H1 (cell line): ENCODE data around the gene NIM1K. TPM values are rescaled to one million over a fixed set of nuclear protein-coding genes. Genes with fewer than 3 reads are reported as not detected.

Source experiments
- CTCF ChIA-PET: fragments of 300-600 bp; sonication (Branson Sonifier 250); formaldehyde crosslinking; loops from one replicate; lab custom pipeline; 2021; ENCODE audit not compliant: partially characterized antibody; lab: Charles Lee
- POLR2A ChIA-PET: fragments of 300-600 bp; sonication (Branson Sonifier 250); formaldehyde crosslinking; loops from one replicate; lab custom pipeline; 2021; ENCODE audit warnings: inconsistent platforms; ENCODE audit not compliant: partially characterized antibody; lab: Charles Lee
- DNase-seq, 2 experiments: peaks; one replicate each; pipeline versions ENCODE4 v3.0.0 to v3.0.0-alpha.2; 2010 to 2022; ENCODE audit warnings: low spot score in 2 of 2, low read depth in 1 of 2, mixed read lengths in 1 of 2
- FAIRE-seq: peaks from 2 replicates; lab custom pipeline; 2011; peaks lifted over from hg19 to GRCh38; lab: Jason Lieb, UNC
- H2AFZ ChIP-seq: 2 replicates; pipeline ENCODE4 v1.8.1; 2012; ENCODE audit warnings: low read length, inconsistent platforms
- H2AK5ac ChIP-seq: 2 replicates; pipeline ENCODE4 v1.6.1; 2013; ENCODE audit warnings: low read depth, low read length
- H2BK120ac ChIP-seq: replicated peaks from 2 replicates; pipeline ENCODE3; 2013; ENCODE audit warnings: low read depth, low read length, inconsistent platforms
- H2BK12ac ChIP-seq: 2 replicates; pipeline ENCODE4 v1.6.1; 2013; ENCODE audit warnings: low read depth, low read length
- H2BK15ac ChIP-seq: 2 replicates; pipeline ENCODE4 v1.6.1; 2013; ENCODE audit warnings: low read length
- H2BK20ac ChIP-seq: 2 replicates; pipeline ENCODE4 v1.6.1; 2013; ENCODE audit warnings: low read length
- H2BK5ac ChIP-seq: 2 replicates; pipeline ENCODE4 v1.6.1; 2013; ENCODE audit warnings: low read depth, low read length
- H3K14ac ChIP-seq: 2 replicates; pipeline ENCODE4 v1.6.1; 2013; ENCODE audit warnings: inconsistent platforms; ENCODE audit not compliant: insufficient read length
- H3K18ac ChIP-seq: 2 replicates; pipeline ENCODE4 v1.6.1; 2013; ENCODE audit warnings: low read length; ENCODE audit errors: extremely low read depth
- H3K23ac ChIP-seq: 2 replicates; pipeline ENCODE4 v1.6.1; 2013; ENCODE audit warnings: inconsistent platforms; ENCODE audit not compliant: insufficient read length
- H3K23me2 ChIP-seq: 2 replicates; pipeline ENCODE4 v1.6.1; 2013; ENCODE audit warnings: low read depth, low read length
- H3K27ac ChIP-seq: 2 replicates; pipeline ENCODE4 v1.6.1; 2011; ENCODE audit warnings: low read depth, low read length, inconsistent platforms
- H3K27me3 ChIP-seq, 4 experiments: replicated peaks in 1 of 4; 1 replicate in 1 of 4; 2 replicates in 3 of 4; pipeline versions ENCODE4 v1.6.1 to v1.8.1; 2011 to 2013; ENCODE audit warnings: low read length in 3 of 4, mild to moderate bottlenecking in 3 of 4, inconsistent platforms in 2 of 4, mixed read lengths in 2 of 4, moderate library complexity in 1 of 4; ENCODE audit not compliant: control insufficient read depth in 3 of 4, insufficient read depth in 3 of 4; ENCODE audit errors: extremely low read depth in 1 of 4
- H3K36me3 ChIP-seq, 4 experiments: 2 replicates each; pipeline versions ENCODE4 v1.6.1 to v1.8.1; 2011 to 2013; ENCODE audit warnings: mild to moderate bottlenecking in 4 of 4, low read length in 3 of 4, moderate library complexity in 2 of 4, control low read depth in 1 of 4, inconsistent platforms in 1 of 4; ENCODE audit not compliant: insufficient read depth in 4 of 4, control insufficient read depth in 2 of 4
- H3K4ac ChIP-seq: replicated peaks from 2 replicates; pipeline ENCODE3; 2013; ENCODE audit warnings: low read length, low read depth, mixed read lengths, inconsistent platforms; ENCODE audit not compliant: insufficient read length
- H3K4me1 ChIP-seq, 4 experiments: replicated peaks in 1 of 4; 1 replicate in 1 of 4; 2 replicates in 3 of 4; pipeline versions ENCODE4 v1.6.1 to v1.8.1; 2011 to 2013; ENCODE audit warnings: low read length in 3 of 4, inconsistent platforms in 2 of 4, mixed read lengths in 1 of 4; ENCODE audit not compliant: insufficient read depth in 4 of 4, control insufficient read depth in 3 of 4
- H3K4me2 ChIP-seq, 2 experiments: 2 replicates each; pipeline versions ENCODE4 v1.6.1 to v1.8.1; 2011 to 2013; ENCODE audit warnings: low read depth in 2 of 2, low read length in 2 of 2, control low read depth in 1 of 2, inconsistent platforms in 1 of 2, mild to moderate bottlenecking in 1 of 2; ENCODE audit not compliant: insufficient read depth in 1 of 2
- H3K4me3 ChIP-seq, 4 experiments: fragments of 200-600, 300-600 bp in 1 of 4; sonication (generic), shearing (Covaris generic), sonication (Bioruptor Twin) in 1 of 4; 2 replicates each; pipeline versions ENCODE4 v1.5.1 to v1.8.1; 2011 to 2016; ENCODE audit warnings: low read length in 4 of 4, low read depth in 3 of 4, control low read depth in 2 of 4, inconsistent platforms in 2 of 4, mild to moderate bottlenecking in 2 of 4, mixed read lengths in 1 of 4, moderate library complexity in 1 of 4; ENCODE audit not compliant: insufficient read depth in 2 of 4; ENCODE audit errors: extremely low read depth in 1 of 4
- H3K56ac ChIP-seq: replicated peaks from 2 replicates; pipeline ENCODE3; 2013; ENCODE audit warnings: low read depth, mild to moderate bottlenecking, mixed read lengths, low read length, inconsistent platforms; ENCODE audit not compliant: insufficient read length
- H3K79me1 ChIP-seq: 2 replicates; pipeline ENCODE4 v1.6.1; 2013; ENCODE audit warnings: low read depth, low read length, control low read depth
- H3K79me2 ChIP-seq, 2 experiments: 2 replicates each; pipeline versions ENCODE4 v1.6.1 to v1.8.1; 2012 to 2013; ENCODE audit warnings: low read length in 2 of 2, mild to moderate bottlenecking in 2 of 2, inconsistent platforms in 1 of 2; ENCODE audit not compliant: insufficient read depth in 2 of 2, control insufficient read depth in 1 of 2
- H3K9ac ChIP-seq, 4 experiments: replicated peaks in 1 of 4; 1 replicate in 1 of 4; 2 replicates in 3 of 4; pipeline versions ENCODE4 v1.6.1 to v1.8.1; 2011 to 2013; ENCODE audit warnings: low read depth in 3 of 4, low read length in 3 of 4, control low read depth in 2 of 4, mild to moderate bottlenecking in 2 of 4, moderate library complexity in 2 of 4, inconsistent platforms in 1 of 4; ENCODE audit errors: extremely low read depth in 1 of 4
- H3K9me3 ChIP-seq, 2 experiments: 2 replicates each; pipeline versions ENCODE4 v1.6.1 to v1.8.1; 2012 to 2013; ENCODE audit warnings: mild to moderate bottlenecking in 2 of 2, moderate library complexity in 2 of 2, control low read depth in 1 of 2, inconsistent platforms in 1 of 2, low read depth in 1 of 2, low read length in 1 of 2, mixed read lengths in 1 of 2; ENCODE audit not compliant: insufficient read depth in 2 of 2
- H4K20me1 ChIP-seq, 2 experiments: replicated peaks in 1 of 2; 2 replicates each; pipeline versions ENCODE3 to v1.8.1; 2011 to 2013; ENCODE audit warnings: inconsistent platforms in 2 of 2, low read length in 2 of 2, mild to moderate bottlenecking in 1 of 2; ENCODE audit not compliant: insufficient read depth in 2 of 2, control insufficient read depth in 1 of 2
- H4K5ac ChIP-seq: 2 replicates; pipeline ENCODE4 v1.6.1; 2013; ENCODE audit warnings: low read length, low read depth, mixed read lengths, inconsistent platforms; ENCODE audit not compliant: insufficient read length
- H4K8ac ChIP-seq: 2 replicates; pipeline ENCODE4 v1.8.0; 2013; ENCODE audit warnings: mild to moderate bottlenecking, moderate library complexity, low read length, inconsistent platforms; ENCODE audit not compliant: insufficient read depth; ENCODE audit errors: extremely low read depth
- H4K91ac ChIP-seq: replicated peaks from 2 replicates; pipeline ENCODE3; 2013; ENCODE audit warnings: low read length, mixed read lengths, inconsistent platforms; ENCODE audit not compliant: insufficient read length
- ATF3 ChIP-seq: IDR thresholded peaks from 2 replicates; pipeline ENCODE4 v1.6.1; 2011; ENCODE audit warnings: low read depth, mild to moderate bottlenecking, low read length; ENCODE audit not compliant: insufficient read depth
- EP300 ChIP-seq, 2 experiments: IDR thresholded peaks; 1 replicate in 1 of 2; 2 replicates in 1 of 2; pipeline ENCODE4 v1.6.1; 2011 to 2012; ENCODE audit warnings: low read depth in 2 of 2, low read length in 2 of 2, mild to moderate bottlenecking in 2 of 2, borderline replicate concordance in 1 of 2, inconsistent platforms in 1 of 2, moderate library complexity in 1 of 2
- GABPA ChIP-seq: IDR thresholded peaks from 2 replicates; pipeline ENCODE4 v1.6.1; 2011; ENCODE audit warnings: mild to moderate bottlenecking, low read length, moderate library complexity, borderline replicate concordance; ENCODE audit not compliant: insufficient read depth
- GTF2F1 ChIP-seq: IDR thresholded peaks from 2 replicates; pipeline ENCODE4 v1.6.1; 2012; ENCODE audit warnings: low read depth, low read length, improper control_type of control experiment, borderline replicate concordance
- MAFK ChIP-seq: IDR thresholded peaks from 2 replicates; pipeline ENCODE4 v1.6.1; 2012; ENCODE audit warnings: low read depth, mild to moderate bottlenecking, improper control_type of control experiment, low read length
- MAX ChIP-seq: IDR thresholded peaks from 2 replicates; pipeline ENCODE4 v1.6.1; 2012; ENCODE audit warnings: inconsistent platforms
- POLR2A ChIP-seq, 2 experiments: IDR thresholded peaks; 1 replicate in 1 of 2; 2 replicates in 1 of 2; pipeline ENCODE4 v1.6.1; 2011; ENCODE audit warnings: low read depth in 2 of 2, low read length in 2 of 2, mild to moderate bottlenecking in 2 of 2; ENCODE audit errors: control extremely low read depth in 1 of 2
- SIN3A ChIP-seq, 2 experiments: IDR thresholded peaks in 1 of 2; conservative IDR thresholded peaks in 1 of 2; 2 replicates each; pipeline ENCODE4 v1.6.1; 2011 to 2012; ENCODE audit warnings: low read length in 2 of 2, improper control_type of control experiment in 1 of 2, low read depth in 1 of 2, mild to moderate bottlenecking in 1 of 2
- SP1 ChIP-seq: IDR thresholded peaks from 2 replicates; pipeline ENCODE4 v1.6.1; 2011; ENCODE audit warnings: low read depth, low read length
- SP4 ChIP-seq: IDR thresholded peaks from 2 replicates; pipeline ENCODE4 v1.6.1; 2012; ENCODE audit warnings: low read length, inconsistent platforms
- WGBS, 2 experiments: shearing (Covaris generic) in 1 of 2; methylation state at CpG; one replicate each; pipeline versions ENCODE4 v1.1.6 to v1.1.7; 2013 to 2015; ENCODE audit warnings: low lambda C conversion rate in 2 of 2, mixed read lengths in 2 of 2, inconsistent platforms in 1 of 2, low coverage in 1 of 2, missing lambda C conversion rate in 1 of 2; ENCODE audit not compliant: insufficient replicate concordance in 2 of 2, insufficient coverage in 1 of 2, insufficient read length in 1 of 2; ENCODE audit errors: extremely low coverage in 1 of 2, missing lambda C conversion rate in 1 of 2; 5-methylcytosine and 5-hydroxymethylcytosine counted together
- polyA plus RNA-seq, 7 experiments: library from polyadenylated mRNA; depleted of rRNA in 3 of 7; stranded (reverse) in 5 of 7; unstranded in 2 of 7; fragments of >200 nt in 5 of 7; fragments of 200-250 nt in 2 of 7; gene quantifications; 1 replicate in 5 of 7; 2 replicates in 1 of 7; 4 replicates in 1 of 7; pipeline versions ENCODE4 v1.2.1 to v1.2.3, GENCODE V29; 2011 to 2013; ENCODE audit warnings: missing spikeins in 2 of 7, mixed read lengths in 2 of 7
- total RNA-seq: library from RNA; stranded (reverse); fragmentation: NEBNext Ultra II Directional; extraction: Animal tissue kit (Norgen Biotek cat#: 25700); gene quantifications from 2 replicates; pipeline ENCODE4 v1.2.1, GENCODE V29; 2021
- TF ChIP-seq, protein P1 (sequence below): IDR thresholded peaks from 2 replicates; pipeline ENCODE4 v1.6.1; 2012; ENCODE audit warnings: inconsistent platforms

The NIM1K gene
- total and polyA plus RNA-seq, 2 of the 8 experiments (the other 6 are each of a cell fraction or from before 2014, with no cell fraction given): not detected

- H3K56ac ChIP-seq: no peak overlapping the region
- no peaks in the 10 kb centered on the region for H3K4me1 ChIP-seq
- H3K36me3 ChIP-seq: no peaks in the 10 kb centered on the region
- no peak overlapping the region for H3K23ac ChIP-seq
- no peak overlapping the region for H2AK5ac ChIP-seq
- H2BK15ac ChIP-seq: no peak overlapping the region
- no peaks in the 10 kb centered on the region for H3K23me2 ChIP-seq
- no peak for DNase-seq
- no peak overlapping the region for H2BK5ac ChIP-seq
- no peaks in the 10 kb centered on the region for H3K27me3 ChIP-seq
- no peak overlapping the region for H3K4ac ChIP-seq
- no peak overlapping the region for H4K91ac ChIP-seq
- H4K20me1 ChIP-seq: no peaks in the 10 kb centered on the region
- no peak for FAIRE-seq
- H2BK20ac ChIP-seq: no peak overlapping the region
- POLR2A ChIA-PET: no interaction called here
- no peak overlapping the region for H3K18ac ChIP-seq
- no peaks in the 10 kb centered on the region for H3K79me2 ChIP-seq
- H3K14ac ChIP-seq: no peak overlapping the region
- no peak overlapping the region for H3K9ac ChIP-seq
- H4K5ac ChIP-seq: no peak overlapping the region
- WGBS, 2 experiments: 85% methylated on average over 2 of the region's 2 CpGs; no CpG with 5 or more reads in 1 of the 2 experiments
- H3K4me3 ChIP-seq: no peak overlapping the region
- no peak overlapping the region for H2AFZ ChIP-seq
- no peak overlapping the region for H3K4me2 ChIP-seq
- H3K27ac ChIP-seq: no peak overlapping the region
- no peak overlapping the region for H4K8ac ChIP-seq
- H3K79me1 ChIP-seq: no peaks in the 10 kb centered on the region
- no peak overlapping the region for H2BK120ac ChIP-seq
- H3K9me3 ChIP-seq: no peaks in the 10 kb centered on the region
- no peak overlapping the region for H2BK12ac ChIP-seq
- CTCF ChIA-PET: interaction anchor here (0.7 to 6.2 kb wide), 9 partner anchors 10 to 185 kb away, joined by 3 to 46 read pairs (median 4); no protein-coding TSS in a partner anchor
- TF ChIP-seq EP300 (IDR thresholded peaks at IDR 0.05; ENCODE audit: borderline replicate concordance in 1 of 2, low read depth in 2 of 2, low read length in 2 of 2) (no peak), ATF3 (no peak), SP1 (no peak), SP4 (no peak), GTF2F1 (no peak), MAX (no peak), GABPA (no peak), MAFK (no peak), POLR2A (IDR thresholded peaks at IDR 0.05; ENCODE audit: control extremely low read depth in 1 of 2, low read depth in 2 of 2, low read length in 2 of 2) (no peak), SIN3A (conservative IDR thresholded peaks at IDR 0.05 in 1 of 2, IDR thresholded peaks at IDR 0.05 in 1 of 2; ENCODE audit: low read depth in 1 of 2, low read length in 2 of 2) (no peak)
- TF ChIP-seq, protein P1, sequence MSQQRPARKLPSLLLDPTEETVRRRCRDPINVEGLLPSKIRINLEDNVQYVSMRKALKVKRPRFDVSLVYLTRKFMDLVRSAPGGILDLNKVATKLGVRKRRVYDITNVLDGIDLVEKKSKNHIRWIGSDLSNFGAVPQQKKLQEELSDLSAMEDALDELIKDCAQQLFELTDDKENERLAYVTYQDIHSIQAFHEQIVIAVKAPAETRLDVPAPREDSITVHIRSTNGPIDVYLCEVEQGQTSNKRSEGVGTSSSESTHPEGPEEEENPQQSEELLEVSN: no peak
Measured at GRCh38 chr5:43225649-43226245, 33.7 kb downstream of the NIM1K start.
